DND-41 (cell line): Measurements from ENCODE around the gene TK2.

ENCODE experiments used
- CTCF ChIP-seq: IDR thresholded peaks from 2 replicates; pipeline ENCODE4 v1.5.1; 2012; ENCODE audit warnings: borderline replicate concordance, low read length, moderate library complexity, mild to moderate bottlenecking; ENCODE audit not compliant: poor library complexity, severe bottlenecking; ENCODE audit errors: extremely low read depth
- EZH2 ChIP-seq: IDR thresholded peaks from 3 replicates; pipeline ENCODE4 v1.6.1; 2012; ENCODE audit warnings: borderline replicate concordance, low read depth, mild to moderate bottlenecking, moderate library complexity, low read length, inconsistent platforms; ENCODE audit not compliant: severe bottlenecking

- no peak for TF ChIP-seq CTCF
- no peak for TF ChIP-seq EZH2
Measured at GRCh38 chr16:66552286-66553177, 2.6 kb upstream of the TK2 start, which contains the start of gene CKLF.
